ENCODE data around the gene RPUSD1. TPM values are rescaled to one million over a fixed set of nuclear protein-coding genes. Genes with fewer than 3 reads are reported as not detected.

Gene RPUSD1
- total RNA-seq, 1 experiment from 2014 or later: 24.9 TPM

GRCh38 chr16:792221-792995, 4.2 kb upstream of the RPUSD1 start:
- H3K4me3 Mint-ChIP-seq (ENCODE audit: unreplicated experiment): no peak overlapping the region
- BruUV-seq (replicated peaks): no TSS peak
- H3K9me3 Mint-ChIP-seq (ENCODE audit: unreplicated experiment): no peaks in the 10 kb centered on the region
- CTCF ChIA-PET: no interaction called here
- no peaks in the 10 kb centered on the region for H3K27me3 Mint-ChIP-seq (ENCODE audit: insufficient read depth, unreplicated experiment)
- POLR2A ChIA-PET: no interaction called here
- no peak overlapping the region for H3K27ac Mint-ChIP-seq (ENCODE audit: low read depth, unreplicated experiment)
- H3K4me1 Mint-ChIP-seq (ENCODE audit: insufficient read depth, unreplicated experiment): peaks cover 5% of the 10 kb centered on the region
- peaks cover 9% of the 10 kb centered on the region for H3K36me3 Mint-ChIP-seq (ENCODE audit: insufficient read depth, unreplicated experiment)
- TF ChIP-seq CTCF (IDR thresholded peaks at IDR 0.05; ENCODE audit: unreplicated experiment): no peak
- intact Hi-C loops (cut with micrococcal nuclease): no loop called here
- no peak for DNase-seq (ENCODE audit: unreplicated experiment)

GRCh38 chr16:791131-791530, 3.0 kb upstream of the RPUSD1 start:
- Mint-ChIP-seq H3K4me1 (ENCODE audit: insufficient read depth, unreplicated experiment) (peaks cover 5% of the 10 kb centered on the region), H3K9me3 (ENCODE audit: unreplicated experiment) (no peaks in the 10 kb centered on the region)

GRCh38 chr16:790086-790485, 1.9 kb upstream of the RPUSD1 start:
- peaks cover 9% of the 10 kb centered on the region for H3K36me3 Mint-ChIP-seq (ENCODE audit: insufficient read depth, unreplicated experiment)
- intact Hi-C loops (cut with micrococcal nuclease): no loop called here
- ChIA-PET CTCF (no interaction called here), POLR2A (interaction anchor here (0.7 to 1.0 kb wide), 3 partner anchors 10 to 49 kb away, joined by 3 read pairs; partner anchors contain the start of gene CIAO3)
- H3K4me3 Mint-ChIP-seq (ENCODE audit: unreplicated experiment): peak overlapping the region; percentile 56
- BruUV-seq (replicated peaks): no TSS peak
- TF ChIP-seq CTCF (IDR thresholded peaks at IDR 0.05; ENCODE audit: unreplicated experiment): no peak
- no peaks in the 10 kb centered on the region for H3K4me1 Mint-ChIP-seq (ENCODE audit: insufficient read depth, unreplicated experiment)
- H3K27me3 Mint-ChIP-seq (ENCODE audit: insufficient read depth, unreplicated experiment): no peaks in the 10 kb centered on the region
- no peak overlapping the region for H3K27ac Mint-ChIP-seq (ENCODE audit: low read depth, unreplicated experiment)
- DNase-seq (ENCODE audit: unreplicated experiment): no peak
- H3K9me3 Mint-ChIP-seq (ENCODE audit: unreplicated experiment): no peaks in the 10 kb centered on the region

More at GRCh38 chr16:791131-791530, 3.0 kb upstream of the RPUSD1 start:
- Mint-ChIP-seq H3K27me3 (ENCODE audit: insufficient read depth, unreplicated experiment) (no peaks in the 10 kb centered on the region), H3K36me3 (ENCODE audit: insufficient read depth, unreplicated experiment) (peaks cover 9% of the 10 kb centered on the region), H3K4me3 (ENCODE audit: unreplicated experiment) (no peak overlapping the region), H3K27ac (ENCODE audit: low read depth, unreplicated experiment) (no peak overlapping the region)
- BruUV-seq (replicated peaks): no TSS peak
- ChIA-PET POLR2A (no interaction called here), CTCF (interaction anchor here (0.6 kb wide), 1 partner anchor 181 kb away, joined by 3 read pairs; no protein-coding TSS in a partner anchor)
- no peak for DNase-seq (ENCODE audit: unreplicated experiment)
- TF ChIP-seq CTCF (IDR thresholded peaks at IDR 0.05; ENCODE audit: unreplicated experiment): no peak
- intact Hi-C loops (cut with micrococcal nuclease): no loop called here

- peaks cover 9% of the 10 kb centered on the region for H3K36me3 Mint-ChIP-seq (ENCODE audit: insufficient read depth, unreplicated experiment)
- no peaks in the 10 kb centered on the region for H3K9me3 Mint-ChIP-seq (ENCODE audit: unreplicated experiment)
- DNase-seq (ENCODE audit: unreplicated experiment): no peak
- CTCF ChIA-PET: interaction anchor here (3.2 kb wide), 1 partner anchor 78 kb away, joined by 21 read pairs; no protein-coding TSS in a partner anchor
- POLR2A ChIA-PET: interaction anchor here (0.8 to 1.1 kb wide), 3 partner anchors 48 to 105 kb away, joined by 3 to 4 read pairs (median 3); partner anchors contain the start of genes CIAO3 and JMJD8
- no peak overlapping the region for H3K27ac Mint-ChIP-seq (ENCODE audit: low read depth, unreplicated experiment)
- peak overlapping the region; percentile 77 for H3K4me3 Mint-ChIP-seq (ENCODE audit: unreplicated experiment)
- TF ChIP-seq CTCF (IDR thresholded peaks at IDR 0.05; ENCODE audit: unreplicated experiment): no peak
- no peaks in the 10 kb centered on the region for H3K4me1 Mint-ChIP-seq (ENCODE audit: insufficient read depth, unreplicated experiment)
- intact Hi-C loops (cut with micrococcal nuclease): loop anchor here (5.0 kb wide), 1 partner anchor 62 kb away; the partner anchor contains the start of genes CCDC78 and HAGHL
- no TSS peak for BruUV-seq (replicated peaks)
- H3K27me3 Mint-ChIP-seq (ENCODE audit: insufficient read depth, unreplicated experiment): no peaks in the 10 kb centered on the region
These were observed 1.1 kb upstream of the RPUSD1 start for GRCh38 chr16:789191-789850.

Data from MCF 10A (cell line).